GM19035 (cell line): ENCODE measurements around the gene ATXN10.

Experiments
- ATAC-seq: cut with Tn5 transposase; IDR thresholded peaks from one replicate; pipeline ENCODE4 v1.9.1; 2021; ENCODE audit not compliant: unreplicated experiment

ATXN10 gene

DNA sequence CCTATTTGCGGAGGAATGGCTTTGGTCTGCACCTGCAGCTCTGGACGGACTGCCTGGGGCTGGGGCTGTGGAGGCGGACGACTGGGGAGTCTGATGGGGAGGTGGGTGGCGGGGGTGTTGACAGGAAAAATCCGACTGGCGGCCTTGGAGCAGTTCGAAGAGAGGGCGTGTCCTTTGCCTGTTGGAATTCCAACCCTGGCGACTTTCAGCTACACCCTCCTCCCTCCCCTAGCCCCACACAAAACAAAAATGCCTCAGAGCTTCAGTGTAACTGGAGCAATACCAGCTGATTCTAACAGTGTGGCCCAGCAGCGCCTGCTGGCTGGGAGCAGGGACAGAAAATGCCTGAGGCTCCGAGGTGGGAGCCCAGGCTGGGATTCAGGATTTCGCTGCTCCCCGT lies 85.4 kb downstream of the ATXN10 start:
- no peak for ATAC-seq

DNA sequence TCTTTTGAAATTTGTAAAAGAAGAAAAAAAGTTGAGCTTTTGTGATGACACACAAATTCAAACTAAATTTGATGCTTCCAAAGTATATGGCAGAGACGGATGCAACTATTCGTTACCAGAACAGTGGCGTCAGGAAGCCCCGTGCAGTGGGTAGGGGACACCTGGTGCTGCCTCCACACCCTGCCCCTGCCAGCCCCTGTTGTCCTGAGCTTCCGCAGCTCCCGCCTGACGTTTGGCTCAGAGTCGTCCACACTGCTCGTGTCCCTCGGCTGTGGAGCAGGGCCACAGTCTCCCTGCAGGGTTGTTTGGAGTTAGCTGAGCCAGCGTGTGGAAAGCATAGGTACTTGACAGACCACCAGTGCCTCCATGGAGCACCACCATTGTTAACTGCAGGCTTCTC lies 86.3 kb downstream of the ATXN10 start:
- ATAC-seq: no peak

DNA sequence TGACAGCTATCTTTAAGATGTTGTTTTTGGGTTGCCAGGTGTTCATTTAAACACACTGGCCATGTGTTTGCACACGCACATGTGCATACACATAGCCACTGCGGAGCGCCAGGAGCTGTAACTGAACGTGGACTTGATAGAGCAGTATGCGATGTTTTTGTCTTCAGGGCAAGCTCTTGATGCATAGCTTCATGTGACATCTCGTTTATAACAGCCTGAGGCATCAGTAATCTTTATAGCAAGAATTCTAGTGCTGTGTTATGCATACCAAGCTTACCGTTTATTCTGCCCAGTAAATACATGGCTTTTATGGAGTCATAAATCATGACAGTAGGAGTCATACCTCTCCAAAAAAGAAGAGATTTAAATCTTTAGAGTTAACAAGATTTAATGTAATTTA lies 87.0 kb downstream of the ATXN10 start:
- no peak for ATAC-seq

DNA sequence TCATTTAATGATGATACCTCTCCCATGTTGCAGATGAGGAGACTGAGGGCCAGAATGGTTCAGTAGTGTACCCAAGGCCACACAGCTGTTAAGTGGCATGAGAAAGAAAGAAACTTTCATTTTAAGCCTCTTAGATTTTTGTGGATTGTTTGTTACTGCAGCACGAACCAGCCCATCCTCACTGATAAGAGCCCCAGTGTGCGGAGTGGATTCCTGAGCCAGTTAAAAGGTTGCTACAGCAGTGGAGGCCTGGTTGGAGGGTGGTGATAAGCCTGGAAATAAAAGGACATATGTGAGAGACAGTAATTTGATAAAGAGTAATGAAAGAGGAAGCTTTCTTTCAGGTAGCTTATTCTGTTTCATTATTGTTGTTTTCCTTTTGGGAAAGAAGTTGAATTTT lies 89.0 kb downstream of the ATXN10 start:
- no peak for ATAC-seq

DNA sequence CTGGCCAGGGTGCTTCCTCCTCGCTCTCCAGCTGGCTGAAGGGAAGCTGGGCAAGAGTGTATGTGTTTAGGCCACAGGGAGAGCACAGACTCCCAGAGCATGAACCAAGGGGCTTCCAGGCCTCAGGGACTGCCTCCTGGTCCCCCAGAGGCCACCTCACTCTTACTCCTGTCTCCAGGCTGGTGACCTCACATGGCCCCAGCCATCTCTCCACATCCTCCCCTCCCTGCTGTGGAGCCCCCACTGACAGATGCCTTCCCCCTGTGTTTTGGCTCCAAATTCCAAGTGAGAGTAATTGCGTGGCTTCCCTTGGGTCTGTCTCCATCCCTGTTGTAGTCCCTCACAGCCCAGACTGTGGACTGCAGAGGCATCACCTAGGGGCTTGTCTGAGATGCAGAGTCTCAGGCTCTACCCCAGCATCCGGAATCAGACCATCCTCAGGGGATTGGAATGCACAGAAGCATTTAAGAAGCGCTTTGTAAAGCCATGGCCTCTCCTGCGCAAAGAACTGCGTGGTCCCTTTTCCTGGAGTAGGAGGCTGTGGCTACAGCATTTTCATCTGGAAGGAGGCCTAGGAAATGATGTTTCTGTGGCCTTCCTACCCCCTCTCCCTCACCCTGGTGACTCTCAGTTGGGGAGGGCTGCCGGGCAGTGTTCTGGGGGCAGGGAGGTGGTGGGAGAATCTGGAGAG lies 91.1 kb downstream of the ATXN10 start:
- no peak for ATAC-seq

DNA sequence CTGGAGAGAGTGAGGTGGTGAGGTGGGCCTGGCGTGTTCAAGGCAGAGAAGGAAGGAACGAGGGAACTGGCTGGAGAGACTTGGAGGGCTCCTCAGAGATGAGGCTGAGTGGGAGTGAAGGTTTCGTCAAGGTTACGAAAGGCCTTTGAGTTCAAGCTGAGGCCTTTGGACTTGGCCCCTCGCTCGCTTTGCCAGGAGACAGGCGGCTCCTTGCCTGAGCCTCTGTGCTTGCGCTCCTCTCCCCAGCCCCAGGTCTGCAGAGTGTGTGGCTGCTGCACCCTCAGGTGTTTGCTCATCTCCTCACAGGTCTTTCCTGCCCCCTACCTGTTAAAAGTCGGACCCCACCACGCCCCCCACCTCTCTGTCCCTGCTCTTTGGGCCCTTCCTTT lies 91.6 kb downstream of the ATXN10 start:
- ATAC-seq: no peak

DNA sequence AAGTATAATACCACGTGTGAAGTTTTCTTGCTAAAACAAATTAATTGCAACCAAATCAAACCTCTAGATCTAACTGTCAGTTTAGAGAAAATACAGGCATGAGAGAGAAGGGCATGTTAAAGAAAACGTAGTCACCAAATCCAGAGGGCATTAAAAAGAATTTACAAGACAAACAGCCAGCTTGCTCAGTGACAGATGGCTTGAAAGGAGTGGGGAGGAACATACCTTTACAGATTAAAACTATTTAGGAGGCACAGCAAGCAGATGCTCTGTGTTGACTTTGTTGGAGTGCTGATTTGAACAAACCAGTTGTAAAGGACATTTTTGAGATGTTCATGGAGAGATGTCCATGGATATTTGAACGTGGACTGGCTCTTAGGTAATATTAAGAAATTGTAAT lies 96.9 kb downstream of the ATXN10 start:
- no peak for ATAC-seq

DNA sequence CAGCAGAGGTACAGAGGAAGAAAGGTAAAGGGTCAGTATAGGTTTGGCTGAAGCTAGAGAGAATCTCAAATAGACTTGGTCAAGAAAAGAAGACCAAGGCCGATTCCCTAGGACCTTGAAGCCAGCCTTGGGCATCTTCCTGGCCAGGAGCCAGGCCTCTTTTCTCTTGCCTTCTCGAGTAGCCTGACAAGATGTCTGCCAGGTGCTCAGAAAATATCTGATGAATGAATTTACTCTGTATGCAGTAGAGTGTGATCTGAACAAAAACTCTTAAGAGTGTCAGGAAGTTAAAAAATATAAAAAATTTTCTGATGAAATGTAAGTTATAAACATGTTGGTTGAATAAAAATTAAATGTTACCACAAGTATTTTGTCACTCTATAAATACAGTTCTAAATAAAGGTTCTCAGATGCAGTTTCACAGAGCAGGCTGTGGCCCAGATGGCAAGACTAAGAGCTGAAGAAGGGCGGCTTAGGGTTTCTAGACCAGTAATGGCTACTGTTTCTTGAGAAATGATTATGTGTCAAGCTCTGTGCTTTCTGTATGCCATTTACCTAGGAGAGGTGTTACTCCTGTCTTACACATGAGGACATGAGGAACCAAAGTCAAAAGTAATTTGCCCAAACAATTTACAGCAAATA lies 98.1 kb downstream of the ATXN10 start:
- no peak for ATAC-seq

DNA sequence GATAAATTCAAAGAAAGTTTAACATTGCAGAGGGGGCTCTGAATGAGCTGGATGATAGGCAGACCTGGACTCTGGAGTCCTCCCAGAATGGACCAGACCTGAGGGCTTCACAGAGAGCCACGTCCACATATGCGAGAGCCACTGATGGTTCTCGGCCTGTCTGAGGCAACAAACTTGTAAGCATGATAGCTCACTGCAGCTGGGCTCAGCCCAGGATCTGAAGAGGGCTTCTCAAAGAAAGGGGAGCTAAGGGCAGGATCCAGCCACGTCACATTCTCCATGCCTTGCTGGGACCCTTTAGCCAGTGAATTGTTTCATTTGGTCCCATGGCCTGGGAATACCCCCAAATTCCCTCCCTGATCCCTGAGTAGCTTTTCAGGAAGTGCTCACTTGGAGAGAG lies 98.9 kb downstream of the ATXN10 start:
- ATAC-seq: no peak

DNA sequence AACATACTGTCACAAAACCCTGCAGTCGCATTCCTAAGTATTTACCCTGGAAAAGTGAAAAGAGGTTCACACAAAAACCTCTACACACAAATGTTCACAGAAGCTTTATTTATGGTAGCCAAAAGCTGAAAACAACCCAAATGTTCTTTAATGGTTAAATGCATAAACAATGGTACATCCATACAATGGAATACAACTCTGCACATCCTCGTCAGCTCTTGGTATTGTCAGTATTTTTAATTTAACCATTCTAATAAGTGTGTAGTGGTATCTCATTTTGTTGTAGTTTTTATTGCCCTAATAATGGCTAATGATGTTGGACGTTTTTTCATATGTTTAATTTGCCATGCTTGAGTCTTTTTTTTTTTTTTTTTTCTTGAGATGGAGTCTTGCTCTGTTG lies 99.4 kb downstream of the ATXN10 start:
- ATAC-seq: no peak

DNA sequence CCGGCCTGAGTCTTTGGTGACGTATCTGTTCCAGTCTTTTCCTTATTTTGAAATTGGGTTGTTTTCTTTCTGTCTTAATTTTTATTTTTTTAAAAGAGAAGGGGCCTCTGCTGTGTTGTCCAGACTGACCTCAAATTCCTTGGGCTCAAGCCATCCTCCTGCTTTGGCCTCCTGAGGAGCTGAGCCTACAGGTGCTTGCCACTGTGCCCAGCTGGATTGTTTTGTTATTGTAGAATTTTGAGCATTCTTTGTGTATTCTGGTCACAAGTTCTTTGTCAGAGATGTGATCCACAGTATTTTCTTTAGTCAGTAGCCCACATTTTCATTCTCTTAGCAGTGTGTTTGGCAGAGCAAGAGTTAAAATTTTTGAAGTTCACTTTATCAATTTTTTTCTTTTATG lies 100.1 kb downstream of the ATXN10 start:
- ATAC-seq: no peak

DNA sequence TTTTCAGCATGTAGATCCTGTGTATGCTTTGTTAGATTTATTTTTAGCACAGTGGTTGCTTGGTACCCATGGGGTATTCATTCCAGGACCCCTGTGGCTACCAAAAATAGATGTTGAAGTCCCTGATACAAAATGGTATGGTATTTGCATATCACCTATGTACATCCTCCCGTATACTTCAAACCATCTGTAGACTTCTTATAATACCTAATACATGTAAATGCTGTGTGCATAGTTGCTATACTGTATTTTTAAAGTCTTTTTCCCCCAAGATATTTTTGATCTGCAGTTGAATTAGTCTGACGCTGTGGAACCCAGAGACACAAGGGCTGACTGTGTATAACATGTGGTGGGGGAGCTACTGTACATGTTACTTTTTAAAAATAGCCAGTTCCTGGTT lies 101.1 kb downstream of the ATXN10 start:
- ATAC-seq: no peak

DNA sequence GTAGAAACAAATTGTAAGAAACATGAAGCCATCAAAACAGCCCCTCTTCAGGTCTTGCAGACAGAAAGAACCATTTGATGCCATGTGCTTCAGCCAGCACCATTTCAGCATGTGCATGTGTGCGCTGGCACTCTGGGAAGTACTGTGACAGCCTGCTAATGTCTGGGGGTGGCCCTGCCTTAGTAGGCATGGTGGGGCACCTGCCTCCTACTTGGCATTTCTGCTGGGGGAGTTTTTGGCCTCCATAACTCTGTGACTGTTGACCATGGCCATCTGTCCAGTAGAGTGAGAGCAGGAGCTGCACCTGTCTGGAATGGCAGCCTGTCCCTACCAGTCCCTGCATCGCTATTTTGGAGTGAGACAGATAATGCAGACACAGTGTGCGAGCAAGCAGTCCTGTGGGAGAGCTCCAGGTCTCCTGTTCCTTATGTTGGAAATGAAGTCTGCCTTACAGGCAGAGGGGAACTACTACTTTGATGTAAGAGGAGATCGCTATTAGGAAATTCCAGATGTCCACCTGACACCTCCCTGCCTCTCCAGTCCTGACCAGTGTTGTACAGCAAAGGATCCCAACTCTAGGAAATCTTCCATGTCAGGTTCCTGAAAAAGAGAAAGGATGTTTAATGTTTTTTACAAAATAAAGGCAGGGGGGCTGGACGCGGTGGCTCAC lies 102.5 kb downstream of the ATXN10 start:
- no peak for ATAC-seq

DNA sequence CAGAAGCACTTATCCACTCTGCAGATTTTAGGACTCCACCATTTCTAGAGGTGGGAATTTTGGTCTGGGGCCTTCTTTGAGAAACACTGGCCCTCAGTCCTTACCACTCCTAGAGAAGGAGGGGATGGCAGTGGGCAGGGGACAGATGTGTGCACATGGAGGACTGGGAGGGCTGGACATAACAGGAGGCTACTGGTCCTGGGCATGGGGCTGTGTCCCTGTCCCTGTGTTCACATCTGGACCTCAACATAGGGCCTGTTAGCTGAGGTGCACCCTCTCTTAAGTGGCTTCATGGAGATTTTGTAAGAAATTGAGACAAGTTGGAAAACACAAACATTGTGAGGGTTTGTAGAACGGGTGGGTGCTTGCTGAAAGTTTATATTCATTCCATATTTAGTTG lies 103.4 kb downstream of the ATXN10 start:
- ATAC-seq: no peak

DNA sequence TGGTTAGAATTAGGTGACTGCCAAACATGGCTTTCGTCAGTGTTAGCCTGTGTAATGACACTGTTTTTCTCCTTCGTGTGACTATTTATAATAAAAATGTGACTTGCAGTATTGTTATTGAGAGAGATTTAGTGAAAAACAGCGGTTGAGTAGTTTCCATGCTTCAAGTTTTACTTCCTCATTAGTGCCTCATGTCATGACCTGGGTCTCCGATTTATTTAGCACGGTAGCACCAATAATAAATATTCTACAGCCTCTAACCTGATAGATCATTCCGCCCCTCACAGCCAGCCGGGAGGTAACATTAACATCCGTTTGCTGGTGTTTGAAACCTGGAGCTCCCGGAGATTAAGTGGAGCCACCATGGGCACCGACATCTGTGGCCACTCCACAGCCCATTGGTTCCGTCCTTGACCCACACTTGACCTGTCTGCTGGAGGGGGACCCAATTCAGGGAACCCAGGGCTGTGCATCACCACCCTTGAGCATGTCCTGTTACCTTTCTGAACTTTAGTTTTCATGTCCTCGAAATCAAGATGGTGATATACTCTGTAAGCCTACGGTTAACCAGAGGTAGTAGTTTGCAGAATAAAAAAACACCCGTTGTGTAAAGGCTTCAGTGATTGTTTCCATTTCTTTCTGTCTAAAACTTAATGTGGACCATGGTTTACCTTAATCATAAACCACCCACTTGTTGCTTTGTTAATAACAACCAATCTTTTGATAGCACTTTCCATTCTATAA lies 104.1 kb downstream of the ATXN10 start:
- peak; percentile 64 for ATAC-seq

DNA sequence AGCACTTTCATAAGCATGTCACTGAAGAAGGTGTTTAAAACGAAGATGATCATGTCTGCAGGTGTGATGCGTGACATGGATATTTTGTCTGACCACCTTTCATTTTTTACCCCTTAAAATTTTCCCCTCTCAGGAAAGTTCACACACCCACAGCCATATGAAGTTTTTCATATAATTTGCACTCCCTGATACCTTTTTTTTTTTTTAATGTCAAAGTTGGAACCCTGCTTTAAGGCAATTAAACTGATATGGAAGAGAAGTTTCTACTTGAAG lies 104.6 kb downstream of the ATXN10 start:
- ATAC-seq: no peak

DNA sequence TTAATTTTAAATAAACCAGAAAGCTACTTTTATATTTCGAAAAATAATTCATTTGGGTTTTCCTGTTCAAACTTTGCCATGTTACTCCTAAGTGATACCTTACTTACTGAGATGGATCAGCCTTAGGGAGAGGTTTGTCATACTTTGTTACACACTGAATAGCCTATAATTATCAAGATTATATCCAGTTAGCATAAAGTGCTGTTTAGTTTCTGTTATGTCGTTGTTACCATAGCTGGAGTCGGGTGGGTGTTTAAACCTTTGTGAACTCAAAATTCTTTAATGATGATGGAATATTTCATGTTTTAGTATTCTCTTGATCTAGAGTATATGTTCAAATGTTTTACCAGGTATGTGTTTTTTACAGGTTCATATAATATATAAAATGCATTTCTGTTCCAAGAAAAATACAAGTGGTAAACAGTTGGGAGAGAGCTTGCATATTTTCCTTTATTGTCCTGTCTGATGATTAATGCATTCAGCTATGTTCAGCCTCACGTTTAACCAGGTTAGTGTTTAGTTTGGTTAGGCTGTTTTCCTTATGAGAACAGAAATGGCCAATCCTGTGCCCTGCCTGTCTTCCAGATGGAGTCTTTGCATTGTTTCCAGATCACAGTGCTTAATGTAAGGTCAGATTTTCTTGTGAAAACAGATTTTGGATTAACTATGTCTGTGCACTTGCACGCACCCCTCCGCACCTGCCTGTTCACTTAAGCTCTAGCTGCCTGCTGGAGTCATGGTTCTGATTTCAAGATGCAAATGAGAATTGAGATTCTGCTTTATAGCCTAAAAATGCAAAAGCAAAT lies 105.6 kb downstream of the ATXN10 start:
- ATAC-seq: no peak

DNA sequence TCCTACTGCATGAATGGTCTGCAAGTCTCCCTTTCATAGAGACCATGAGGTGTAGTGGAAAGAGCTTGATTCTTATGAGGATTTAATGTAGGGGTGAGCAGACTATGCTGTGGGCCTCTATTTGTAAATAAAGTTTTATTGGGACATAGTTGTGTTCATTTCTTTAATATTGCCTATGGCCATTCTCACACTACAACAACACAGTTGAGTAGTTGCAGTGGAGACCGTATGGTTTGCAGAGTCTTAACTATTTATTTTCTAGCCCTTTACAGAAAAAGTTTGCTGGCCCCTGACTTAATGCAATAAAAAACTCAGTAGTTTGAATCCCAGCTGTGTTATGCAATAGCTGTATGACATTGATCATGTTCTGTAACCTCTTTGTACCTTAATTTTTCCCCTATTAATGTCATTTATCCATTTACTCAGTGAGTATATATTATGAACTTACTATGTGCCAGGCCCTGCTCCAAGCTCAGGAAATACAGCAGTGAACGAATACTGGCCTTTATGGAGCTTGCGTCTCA lies 106.3 kb downstream of the ATXN10 start:
- no peak for ATAC-seq

DNA sequence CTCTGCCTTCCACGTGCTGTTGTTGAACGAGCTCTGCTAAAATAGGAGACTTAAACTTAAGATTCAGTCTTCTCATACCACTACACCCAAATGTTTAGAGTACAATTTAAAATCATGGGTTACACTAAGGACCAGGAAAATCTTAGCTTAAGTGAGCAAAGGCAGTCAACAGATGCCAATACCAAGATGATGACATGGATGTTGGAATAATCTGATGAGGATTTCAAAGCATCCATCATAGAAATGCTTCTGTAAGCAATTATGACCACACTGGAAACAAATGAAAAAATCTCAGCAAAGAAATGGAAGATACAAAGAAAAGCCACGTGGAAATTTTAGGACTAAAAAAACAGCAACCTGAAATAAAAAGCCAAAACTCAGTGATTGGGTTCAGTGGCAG lies 109.8 kb downstream of the ATXN10 start:
- ATAC-seq: no peak

DNA sequence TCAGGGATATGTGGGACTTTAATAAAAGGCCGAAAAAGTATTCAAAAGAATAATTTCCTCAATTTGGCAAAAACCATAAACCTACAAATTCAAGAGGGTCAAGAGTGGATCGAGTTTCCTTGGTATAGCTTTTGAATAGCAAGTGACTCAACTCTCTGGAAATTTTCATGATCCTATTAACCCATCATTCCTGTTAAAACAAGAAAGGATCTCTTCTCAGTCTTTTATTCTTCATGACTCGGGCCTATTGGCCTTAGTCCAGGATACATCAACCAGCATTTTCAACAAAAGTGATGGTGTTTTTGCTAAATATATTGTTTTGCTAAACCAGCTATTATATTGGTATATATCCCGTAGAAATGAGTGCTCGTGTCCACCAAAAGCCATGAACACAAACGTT lies 110.3 kb downstream of the ATXN10 start:
- ATAC-seq: no peak

DNA sequence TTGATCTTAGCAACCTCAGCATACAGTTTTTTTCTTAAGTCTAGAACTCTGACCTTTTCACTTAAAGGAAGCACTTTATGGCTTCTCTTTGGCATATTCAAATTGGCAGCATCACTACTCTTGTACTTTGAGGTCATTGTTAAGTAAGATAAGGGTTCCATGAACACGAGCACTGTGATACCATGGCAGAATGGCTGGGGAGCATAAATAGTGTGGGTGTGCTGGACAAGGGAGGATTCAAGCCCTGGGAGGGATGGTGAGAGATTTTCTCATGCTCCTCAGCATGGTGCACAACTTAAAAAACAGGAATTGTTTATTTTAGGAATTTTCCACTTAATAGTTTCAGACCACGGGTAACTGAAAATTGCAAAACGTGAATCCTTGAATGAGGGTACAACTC lies 111.4 kb downstream of the ATXN10 start:
- no peak for ATAC-seq
